ENCODE data around the gene JPT2.

DNA sequence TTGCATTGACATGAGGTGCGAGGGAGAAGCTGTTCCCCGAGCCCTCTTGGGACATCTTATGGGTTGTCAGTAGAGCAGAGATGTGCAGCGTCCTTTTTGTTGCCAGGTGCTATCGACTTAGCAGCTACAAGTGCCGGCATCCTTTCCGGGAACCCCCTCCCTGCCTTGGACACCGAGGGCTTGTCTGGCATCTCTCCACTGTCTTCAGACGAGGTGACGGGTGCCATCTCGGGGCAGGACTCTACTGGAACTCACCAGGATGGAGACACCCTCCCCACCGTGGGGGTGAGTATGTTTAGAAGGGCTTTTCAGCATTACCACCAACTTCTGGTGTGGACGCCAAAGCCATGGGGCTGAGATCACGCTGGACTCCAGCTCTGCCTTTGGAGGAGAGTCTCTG is 11.8 kb upstream of the JPT2 start:
- TF ChIP-seq, protein P1, sequence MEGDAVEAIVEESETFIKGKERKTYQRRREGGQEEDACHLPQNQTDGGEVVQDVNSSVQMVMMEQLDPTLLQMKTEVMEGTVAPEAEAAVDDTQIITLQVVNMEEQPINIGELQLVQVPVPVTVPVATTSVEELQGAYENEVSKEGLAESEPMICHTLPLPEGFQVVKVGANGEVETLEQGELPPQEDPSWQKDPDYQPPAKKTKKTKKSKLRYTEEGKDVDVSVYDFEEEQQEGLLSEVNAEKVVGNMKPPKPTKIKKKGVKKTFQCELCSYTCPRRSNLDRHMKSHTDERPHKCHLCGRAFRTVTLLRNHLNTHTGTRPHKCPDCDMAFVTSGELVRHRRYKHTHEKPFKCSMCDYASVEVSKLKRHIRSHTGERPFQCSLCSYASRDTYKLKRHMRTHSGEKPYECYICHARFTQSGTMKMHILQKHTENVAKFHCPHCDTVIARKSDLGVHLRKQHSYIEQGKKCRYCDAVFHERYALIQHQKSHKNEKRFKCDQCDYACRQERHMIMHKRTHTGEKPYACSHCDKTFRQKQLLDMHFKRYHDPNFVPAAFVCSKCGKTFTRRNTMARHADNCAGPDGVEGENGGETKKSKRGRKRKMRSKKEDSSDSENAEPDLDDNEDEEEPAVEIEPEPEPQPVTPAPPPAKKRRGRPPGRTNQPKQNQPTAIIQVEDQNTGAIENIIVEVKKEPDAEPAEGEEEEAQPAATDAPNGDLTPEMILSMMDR (conservative IDR thresholded peaks at IDR 0.05; ENCODE audit: low read depth in 2 of 2), result no peak
- TF ChIP-seq, protein P2, sequence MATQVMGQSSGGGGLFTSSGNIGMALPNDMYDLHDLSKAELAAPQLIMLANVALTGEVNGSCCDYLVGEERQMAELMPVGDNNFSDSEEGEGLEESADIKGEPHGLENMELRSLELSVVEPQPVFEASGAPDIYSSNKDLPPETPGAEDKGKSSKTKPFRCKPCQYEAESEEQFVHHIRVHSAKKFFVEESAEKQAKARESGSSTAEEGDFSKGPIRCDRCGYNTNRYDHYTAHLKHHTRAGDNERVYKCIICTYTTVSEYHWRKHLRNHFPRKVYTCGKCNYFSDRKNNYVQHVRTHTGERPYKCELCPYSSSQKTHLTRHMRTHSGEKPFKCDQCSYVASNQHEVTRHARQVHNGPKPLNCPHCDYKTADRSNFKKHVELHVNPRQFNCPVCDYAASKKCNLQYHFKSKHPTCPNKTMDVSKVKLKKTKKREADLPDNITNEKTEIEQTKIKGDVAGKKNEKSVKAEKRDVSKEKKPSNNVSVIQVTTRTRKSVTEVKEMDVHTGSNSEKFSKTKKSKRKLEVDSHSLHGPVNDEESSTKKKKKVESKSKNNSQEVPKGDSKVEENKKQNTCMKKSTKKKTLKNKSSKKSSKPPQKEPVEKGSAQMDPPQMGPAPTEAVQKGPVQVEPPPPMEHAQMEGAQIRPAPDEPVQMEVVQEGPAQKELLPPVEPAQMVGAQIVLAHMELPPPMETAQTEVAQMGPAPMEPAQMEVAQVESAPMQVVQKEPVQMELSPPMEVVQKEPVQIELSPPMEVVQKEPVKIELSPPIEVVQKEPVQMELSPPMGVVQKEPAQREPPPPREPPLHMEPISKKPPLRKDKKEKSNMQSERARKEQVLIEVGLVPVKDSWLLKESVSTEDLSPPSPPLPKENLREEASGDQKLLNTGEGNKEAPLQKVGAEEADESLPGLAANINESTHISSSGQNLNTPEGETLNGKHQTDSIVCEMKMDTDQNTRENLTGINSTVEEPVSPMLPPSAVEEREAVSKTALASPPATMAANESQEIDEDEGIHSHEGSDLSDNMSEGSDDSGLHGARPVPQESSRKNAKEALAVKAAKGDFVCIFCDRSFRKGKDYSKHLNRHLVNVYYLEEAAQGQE (IDR thresholded peaks at IDR 0.05; ENCODE audit: unreplicated experiment), result no peak
- TF ChIP-seq EZH2phosphoT487 (IDR thresholded peaks at IDR 0.05; ENCODE audit: unreplicated experiment) (no peak), JUNB (IDR thresholded peaks at IDR 0.05; ENCODE audit: unreplicated experiment) (no peak), POLR2AphosphoS5 (IDR thresholded peaks at IDR 0.05; ENCODE audit: low read depth) (no peak), CREB1 (CRISPR knock-in tag; IDR thresholded peaks at IDR 0.05; ENCODE audit: low read depth) (no peak), NANOG (IDR thresholded peaks at IDR 0.05; ENCODE audit: borderline replicate concordance) (no peak), EZH2 (IDR thresholded peaks at IDR 0.05; ENCODE audit: low read depth, unreplicated experiment) (no peak), STAT1 (IDR thresholded peaks at IDR 0.05; ENCODE audit: unreplicated experiment) (no peak), ZNF331 (CRISPR knock-in tag; IDR thresholded peaks at IDR 0.05; ENCODE audit: low read depth) (no peak), ZNF114 (CRISPR knock-in tag; IDR thresholded peaks at IDR 0.05) (no peak)
